ENCODE results near the gene S100A5.
"Not testable (repeated sequence)": the region's sequence is repeated elsewhere in the genome, so short reads cannot be mapped to it uniquely, and the experiment has no call there.

S100A5 gene, protein sequence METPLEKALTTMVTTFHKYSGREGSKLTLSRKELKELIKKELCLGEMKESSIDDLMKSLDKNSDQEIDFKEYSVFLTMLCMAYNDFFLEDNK

GRCh38 chr1:153540394-153541361 lies at the start of gene S100A5:
S100A5 (minus strand) TSS chr1:153540934; CDS start chr1:153540191, 743 bp downstream.
- peak; percentile 59 for DNase-seq (ENCODE audit: low spot score)

DNA sequence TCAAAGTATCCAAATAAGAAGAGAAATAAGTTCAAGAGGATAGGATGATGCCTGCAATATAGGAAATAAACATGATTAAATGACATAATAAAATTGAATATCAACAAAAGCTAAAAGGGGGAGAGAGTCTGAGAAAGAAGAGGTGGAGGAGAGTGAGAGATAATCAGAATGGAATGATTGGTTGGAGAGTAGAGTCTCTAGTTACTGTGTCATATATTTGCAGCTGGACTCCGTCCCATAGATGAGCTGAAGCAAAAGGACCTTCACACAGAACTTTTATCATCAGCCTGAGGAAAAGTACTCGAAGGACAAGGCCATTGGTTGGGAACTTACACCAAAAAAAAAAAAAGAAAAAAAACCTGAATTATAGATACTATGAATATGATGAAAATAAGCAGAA lies 47.7 kb upstream of the S100A5 start:
- DNase-seq (ENCODE audit: low spot score) = no peak

GRCh38 chr1:153588033-153588432 lies 47.3 kb upstream of the S100A5 start:
- DNase-seq (ENCODE audit: low spot score) = not testable (repeated sequence)

GRCh38 chr1:153587314-153587713 lies 46.6 kb upstream of the S100A5 start:
- DNase-seq (ENCODE audit: low spot score) = no peak

DNA sequence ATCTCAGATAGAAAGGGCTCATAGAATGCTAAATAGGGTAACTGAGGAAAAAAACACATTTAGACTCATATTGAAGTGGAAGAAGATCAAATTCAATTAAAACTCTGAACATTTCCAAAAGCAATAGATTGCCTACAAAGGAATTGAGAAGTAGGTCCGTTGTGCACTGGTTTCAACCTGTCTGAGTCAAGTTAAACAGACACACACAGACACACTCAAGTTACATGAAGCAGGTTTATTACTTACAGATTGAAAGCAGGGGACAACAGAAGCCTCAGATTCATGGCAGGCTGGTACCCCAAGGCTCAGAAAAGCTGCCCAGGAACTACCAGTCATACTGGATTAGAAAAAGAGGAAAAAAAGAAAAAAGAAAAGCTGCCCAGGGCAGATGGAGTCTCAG lies 45.6 kb upstream of the S100A5 start:
- no peak for DNase-seq (ENCODE audit: low spot score)

- DNase-seq (ENCODE audit: low spot score) = no peak
Measured at GRCh38 chr1:153585006-153585405, 44.3 kb upstream of the S100A5 start.

DNA sequence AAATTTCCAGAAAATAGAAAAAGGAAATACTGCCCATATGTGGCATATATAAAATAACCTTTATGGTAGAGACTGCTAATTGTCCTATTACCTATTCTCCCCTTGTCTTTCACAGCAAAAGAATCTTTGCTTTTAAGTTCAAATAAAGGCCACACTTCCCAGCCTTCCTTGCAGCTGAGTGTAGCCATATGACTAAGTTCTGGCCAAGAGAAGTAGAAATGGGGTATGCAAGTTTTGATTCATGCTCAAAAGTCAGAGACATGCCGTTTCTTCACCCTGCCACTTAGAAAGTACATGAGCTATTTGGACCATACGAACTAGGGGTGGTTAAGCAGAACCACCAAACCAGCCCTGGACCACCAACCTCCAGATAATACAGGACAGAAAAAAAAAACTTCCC lies 43.2 kb upstream of the S100A5 start:
- DNase-seq (ENCODE audit: low spot score) = no peak

GRCh38 chr1:153583514-153583913 lies 42.8 kb upstream of the S100A5 start:
- DNase-seq (ENCODE audit: low spot score) = not testable (repeated sequence)

GRCh38 chr1:153582836-153583235 lies 42.1 kb upstream of the S100A5 start:
- not testable (repeated sequence) for DNase-seq (ENCODE audit: low spot score)

DNA sequence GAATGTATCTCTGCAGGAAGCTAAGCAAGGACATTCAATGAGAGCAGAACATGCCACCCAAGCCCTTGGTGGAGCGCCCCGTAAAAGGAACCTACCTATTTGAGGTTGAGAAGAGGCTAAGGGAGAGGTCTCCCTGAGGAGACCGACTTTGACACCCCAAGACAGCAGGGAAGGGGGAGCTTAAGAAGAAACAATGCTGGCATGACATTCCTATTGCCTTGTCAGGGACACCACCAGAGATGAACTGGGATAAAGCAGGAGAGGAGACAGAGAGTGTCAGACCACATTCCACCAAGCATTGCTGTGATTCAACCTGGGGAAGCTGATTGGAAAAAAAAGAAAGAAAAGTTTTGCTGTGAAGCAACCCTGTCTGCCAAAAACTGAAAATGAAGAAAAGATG lies 38.2 kb upstream of the S100A5 start:
- peak; percentile 34 for DNase-seq (ENCODE audit: low spot score)

DNA sequence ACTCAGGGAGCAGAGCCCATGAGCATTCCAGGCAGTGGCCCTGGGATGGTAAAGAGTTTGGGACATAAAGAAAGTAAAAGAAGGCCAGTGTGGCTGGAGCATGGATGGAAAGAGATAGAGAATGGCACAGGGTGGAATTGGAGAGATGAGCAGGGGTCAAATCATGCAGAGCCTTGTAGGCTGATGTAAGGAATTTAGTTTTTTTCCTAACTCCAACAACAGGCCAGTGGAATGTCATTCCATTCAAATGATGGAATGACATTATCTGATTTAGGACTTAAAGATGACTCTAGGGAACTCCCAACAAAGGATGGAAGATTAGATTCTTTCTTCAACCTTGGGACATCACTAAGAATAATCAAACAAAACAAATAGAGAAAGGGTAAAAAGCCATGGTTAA lies 37.8 kb upstream of the S100A5 start:
- DNase-seq (ENCODE audit: low spot score) = peak; percentile 36

GRCh38 chr1:153577624-153578051 lies 36.9 kb upstream of the S100A5 start:
- DNase-seq (ENCODE audit: low spot score) = no peak

- no peak for DNase-seq (ENCODE audit: low spot score)
Measured at GRCh38 chr1:153577138-153577537, 36.4 kb upstream of the S100A5 start.

GRCh38 chr1:153575497-153575896 lies 34.8 kb upstream of the S100A5 start:
- DNase-seq (ENCODE audit: low spot score) = not testable (repeated sequence)

DNA sequence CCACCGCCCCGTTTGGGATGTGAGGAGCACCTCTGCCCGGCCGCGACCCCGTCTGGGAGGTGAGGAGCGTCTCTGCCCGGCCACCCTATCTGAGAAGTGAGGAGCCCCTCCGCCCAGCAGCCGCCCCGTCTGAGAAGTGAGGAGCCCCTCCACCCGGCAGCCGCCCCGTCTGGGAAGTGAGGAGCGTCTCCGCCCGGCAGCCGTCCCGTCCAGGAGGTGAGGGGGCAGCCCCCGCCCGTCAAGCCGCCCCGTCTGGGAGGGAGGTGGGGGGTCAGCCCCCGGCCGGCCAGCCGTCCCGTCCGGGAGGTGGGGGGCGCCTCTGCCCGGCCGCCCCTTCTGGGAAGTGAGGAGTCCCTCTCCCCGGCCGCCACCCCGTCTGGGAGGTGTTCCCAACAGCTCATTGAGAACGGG lies 34.4 kb upstream of the S100A5 start:
- DNase-seq (ENCODE audit: low spot score) = not testable (repeated sequence)

GRCh38 chr1:153573351-153573750 lies 32.6 kb upstream of the S100A5 start:
- no peak for DNase-seq (ENCODE audit: low spot score)

GRCh38 chr1:153572569-153573015 lies 31.9 kb upstream of the S100A5 start:
- peak; percentile 85 for DNase-seq (ENCODE audit: low spot score)

- no peak for DNase-seq (ENCODE audit: low spot score)
Measured at GRCh38 chr1:153571706-153572105, 31.0 kb upstream of the S100A5 start.

- DNase-seq (ENCODE audit: low spot score) = no peak
Measured at GRCh38 chr1:153570874-153571273, 30.1 kb upstream of the S100A5 start.

DNA sequence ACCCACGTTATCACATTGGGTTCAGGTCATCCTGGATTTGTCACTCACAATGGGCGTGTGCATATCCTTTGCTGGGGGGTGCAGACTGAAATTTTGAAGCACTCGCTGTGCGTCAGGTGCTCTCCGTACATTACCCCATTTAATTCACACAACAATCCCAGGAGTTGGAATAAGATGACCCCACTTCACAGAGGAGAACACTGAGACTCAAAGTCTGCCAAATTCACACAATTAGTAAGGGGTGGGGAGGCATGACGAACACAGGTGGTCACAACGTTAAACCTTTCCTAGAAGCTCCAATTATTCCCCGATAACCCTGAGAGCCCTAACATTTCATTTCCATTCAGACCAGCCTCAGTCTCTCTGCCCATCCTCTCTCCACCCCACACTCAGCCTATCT lies 28.7 kb upstream of the S100A5 start:
- DNase-seq (ENCODE audit: low spot score) = no peak

- DNase-seq (ENCODE audit: low spot score) = peak; percentile 90
Measured at GRCh38 chr1:153568367-153569099, 27.8 kb upstream of the S100A5 start.

DNA sequence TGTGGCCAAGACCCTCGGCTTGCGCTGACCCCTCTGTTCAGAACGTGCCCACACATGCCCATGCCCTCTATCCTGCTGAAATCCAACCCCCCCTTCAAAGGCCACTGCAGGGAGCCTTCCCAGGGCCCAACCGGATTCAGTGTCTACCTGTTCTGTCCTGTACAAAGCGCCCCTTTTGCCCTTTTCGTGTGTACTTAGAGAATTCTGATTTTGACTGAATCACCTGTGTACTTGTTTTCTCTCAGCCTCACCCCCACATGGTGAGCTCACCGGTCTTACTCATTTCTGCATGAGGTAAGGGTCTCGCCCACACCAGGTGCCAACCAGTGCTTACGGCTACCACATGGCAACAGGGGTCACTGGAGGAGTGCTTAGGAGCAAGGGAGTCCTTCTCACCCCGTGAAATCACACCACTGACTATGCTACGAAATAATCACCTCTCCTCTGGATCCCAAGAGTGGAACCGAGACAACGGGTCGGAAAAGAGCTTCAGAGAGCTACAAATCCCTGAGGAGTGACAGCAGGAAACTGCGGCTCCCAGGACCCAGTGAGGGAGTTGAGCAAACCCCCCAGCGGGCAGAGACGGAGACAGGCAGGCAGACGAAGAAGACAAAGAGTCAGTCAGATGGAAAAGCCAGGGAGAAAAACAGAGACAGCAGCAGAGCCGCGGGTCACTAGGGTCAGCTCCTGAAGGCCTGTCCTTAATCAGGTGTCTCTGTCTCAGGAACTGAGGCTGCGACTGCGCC lies 27.1 kb upstream of the S100A5 start:
- DNase-seq (ENCODE audit: low spot score) = no peak

Data from AG20443 (cell line).